Smooth muscle cell of the pulmonary artery (primary cell): ENCODE data around the gene ZNF354B. TPM values are rescaled to one million over a fixed set of nuclear protein-coding genes. Genes with fewer than 3 reads are reported as not detected.

Experiments
- total RNA-seq: library from RNA; depleted of rRNA; stranded (reverse); fragments of >200 nt; gene quantifications from 2 replicates; pipeline ENCODE4 v1.2.3, GENCODE V29; 2014

Gene ZNF354B
- 5.1 and 6.4 TPM in 2 replicates for total RNA-seq

DNA sequence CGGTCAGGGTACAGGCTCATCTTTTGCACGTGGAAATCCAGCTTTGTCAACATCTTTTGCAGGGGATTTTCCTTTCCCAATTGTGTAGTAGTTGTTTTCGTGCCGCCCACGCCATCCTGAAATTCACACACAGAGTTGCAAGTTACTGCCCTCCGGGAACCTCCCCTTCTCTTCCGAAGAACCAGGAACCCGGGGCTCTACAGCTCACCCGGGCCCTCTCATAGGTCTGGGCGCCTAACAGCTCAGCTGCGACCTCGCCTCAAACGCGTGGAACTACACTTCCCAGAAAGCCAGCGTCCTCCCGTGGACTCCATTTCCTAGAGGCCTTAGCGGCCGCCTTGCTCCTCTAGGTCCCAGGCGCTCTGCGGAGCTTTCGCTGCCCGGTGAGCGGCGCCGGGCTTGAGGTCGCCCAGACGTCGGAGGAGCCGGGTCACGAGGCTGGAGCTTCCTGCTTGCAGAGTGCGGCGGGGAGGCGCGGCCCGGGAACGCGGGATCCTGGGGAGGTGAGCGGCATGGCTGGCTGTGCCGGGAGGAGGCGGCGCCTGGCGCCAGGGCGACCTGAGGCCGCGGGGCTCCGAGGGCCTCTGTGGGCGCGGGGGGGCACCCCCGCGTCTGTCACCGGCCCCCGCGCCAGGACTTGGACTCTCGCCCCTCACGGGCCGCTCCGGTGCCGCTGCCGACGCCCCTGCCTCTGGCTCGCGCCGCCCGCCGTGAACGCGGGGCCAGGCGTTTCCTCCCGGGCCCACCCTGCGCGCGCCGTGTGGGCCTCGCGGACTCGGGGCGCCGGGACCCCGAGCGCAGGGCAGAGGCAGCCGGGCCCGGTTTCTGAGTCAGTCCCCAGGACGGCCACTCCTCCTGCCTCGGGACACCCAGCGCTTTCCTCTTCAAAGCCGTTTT, at the start of gene ZNF354B:
TSS of gene ZNF354B (plus strand) at position 329 of the 897 bp plus-strand sequence. CDS start 1,095 bp downstream, outside the sequence.

GRCh38 chr5:178895615-178896571, 36.1 kb downstream of the ZNF354B start, which contains the start of gene ZFP2:
TSS of gene ZFP2 (plus strand) at chr5:178895913. CDS start at chr5:178931314, 35,401 bp downstream.

Other genes starting within 250 kb of the ZNF354B start
- 21.8 and 24.6 TPM in 2 replicates for gene CLK4, start 232.9 kb upstream of the ZNF354B start, total RNA-seq
- gene ZNF354A, start 129.3 kb upstream of the ZNF354B start, total RNA-seq = 3.7 and 8.1 TPM in 2 replicates
- gene ZFP2, start 36.0 kb downstream of the ZNF354B start, total RNA-seq = 0.69 and 0.78 TPM in 2 replicates
- 1.9 and 2.8 TPM in 2 replicates for gene ZNF454, start 81.2 kb downstream of the ZNF354B start, total RNA-seq
- gene GRM6, start 135.4 kb downstream of the ZNF354B start, total RNA-seq = not detected in 2 replicates
- 4.1 and 4.6 TPM in 2 replicates for gene ZNF879, start 163.9 kb downstream of the ZNF354B start, total RNA-seq
- gene ZNF354C, start 200.4 kb downstream of the ZNF354B start, total RNA-seq = 7.7 and 8.5 TPM in 2 replicates